HG03103 (cell line): ENCODE data around the gene RHOD.

Experiments used
- ATAC-seq: cut with Tn5 transposase; IDR thresholded peaks from one replicate; pipeline ENCODE4 v1.9.1; 2021; ENCODE audit warnings: low read depth; ENCODE audit not compliant: unreplicated experiment

RHOD gene

GRCh38 chr11:67056267-67057204, at the start of gene RHOD:
Gene RHOD (plus strand): TSS chr11:67056847. CDS start chr11:67056903, 56 bp downstream.
- no peak for ATAC-seq

- no peak for ATAC-seq
Measured at GRCh38 chr11:67007126-67007525, 49.5 kb upstream of the RHOD start.

GRCh38 chr11:67010296-67010905, 46.2 kb upstream of the RHOD start:
- ATAC-seq, result no peak

GRCh38 chr11:67013511-67014045, 43.1 kb upstream of the RHOD start:
- no peak for ATAC-seq

GRCh38 chr11:67014343-67014742, 42.3 kb upstream of the RHOD start:
- ATAC-seq, result no peak

- no peak for ATAC-seq
Measured at GRCh38 chr11:67015048-67015447, 41.6 kb upstream of the RHOD start.

GRCh38 chr11:67016550-67016949, 40.1 kb upstream of the RHOD start:
- ATAC-seq, result no peak

- ATAC-seq, result no peak
Measured at GRCh38 chr11:67020949-67021348, 35.7 kb upstream of the RHOD start.

- no peak for ATAC-seq
Measured at GRCh38 chr11:67022341-67022933, 34.2 kb upstream of the RHOD start.

- no peak for ATAC-seq
Measured at GRCh38 chr11:67022961-67023956, 33.4 kb upstream of the RHOD start, which contains the start of gene SYT12. Gene SYT12 (plus strand): TSS chr11:67023134. CDS start chr11:67030145, 7,011 bp downstream.

GRCh38 chr11:67023957-67024353, 32.7 kb upstream of the RHOD start:
- ATAC-seq, result no peak

GRCh38 chr11:67024410-67024809, 32.2 kb upstream of the RHOD start:
- no peak for ATAC-seq

- ATAC-seq, result no peak
Measured at GRCh38 chr11:67024966-67025365, 31.7 kb upstream of the RHOD start.

- ATAC-seq, result no peak
Measured at GRCh38 chr11:67025750-67026149, 30.9 kb upstream of the RHOD start.

GRCh38 chr11:67026941-67027340, 29.7 kb upstream of the RHOD start:
- no peak for ATAC-seq

- ATAC-seq, result no peak
Measured at GRCh38 chr11:67027483-67027930, 29.1 kb upstream of the RHOD start.

- ATAC-seq, result peak; percentile 45
Measured at GRCh38 chr11:67027943-67028542, 28.6 kb upstream of the RHOD start.

- ATAC-seq, result no peak
Measured at GRCh38 chr11:67029146-67029545, 27.5 kb upstream of the RHOD start.

- ATAC-seq, result no peak
Measured at GRCh38 chr11:67030976-67031375, 25.7 kb upstream of the RHOD start.
